RWPE2 (cell line): Measurements from ENCODE around the gene TNFSF8.

ENCODE experiments used
- ATAC-seq: fragments of 200-7000 bp; cut with Tn5 transposase; 3 replicates; pipeline ENCODE4 v1.9.1; 2021; ENCODE audit warnings: low read depth
- DNase-seq: peaks from one replicate; pipeline ENCODE4 v3.0.0-alpha.2; 2020; ENCODE audit warnings: low spot score
- H3K27ac ChIP-seq: fragments of 450-650 bp; 2 replicates; pipeline ENCODE4 v1.5.1; 2017; ENCODE audit warnings: mild to moderate bottlenecking; ENCODE audit not compliant: poor library complexity, severe bottlenecking
- H3K27me3 ChIP-seq: fragments of 250-450 bp; sonication (Bioruptor Pico); 2 replicates; pipeline ENCODE4 v1.5.1; 2021; ENCODE audit warnings: mild to moderate bottlenecking, moderate library complexity; ENCODE audit not compliant: insufficient read depth, poor library complexity, severe bottlenecking
- H3K36me3 ChIP-seq: fragments of 250-450 bp; sonication (Bioruptor Pico); 2 replicates; pipeline ENCODE4 v1.5.1; 2020; ENCODE audit warnings: low read depth, mild to moderate bottlenecking, moderate library complexity
- H3K4me1 ChIP-seq: fragments of 250-450 bp; sonication (Bioruptor Pico); 2 replicates; pipeline ENCODE4 v1.5.1; 2021; ENCODE audit warnings: mild to moderate bottlenecking, moderate library complexity; ENCODE audit not compliant: insufficient read depth, poor library complexity, severe bottlenecking
- H3K4me3 ChIP-seq: fragments of 250-450 bp; sonication (Bioruptor Pico); 2 replicates; pipeline ENCODE4 v1.5.1; 2021; ENCODE audit warnings: mild to moderate bottlenecking, moderate library complexity; ENCODE audit not compliant: severe bottlenecking
- H3K9me3 ChIP-seq: fragments of 250-450 bp; sonication (Bioruptor Pico); 2 replicates; pipeline ENCODE4 v1.5.1; 2021; ENCODE audit warnings: mild to moderate bottlenecking, moderate library complexity; ENCODE audit not compliant: severe bottlenecking
- CTCF ChIP-seq: fragments of 450-650 bp; IDR thresholded peaks from one replicate; pipeline ENCODE4 v1.5.1; 2017; ENCODE audit warnings: mild to moderate bottlenecking, moderate library complexity; ENCODE audit not compliant: poor library complexity, severe bottlenecking

The TNFSF8 gene

GRCh38 chr9:114861922-114862605 is 68.3 kb downstream of the TNFSF8 start:
- ATAC-seq (no peak), DNase-seq (no peak)
- no peaks in the 10 kb centered on the region for H3K4me1 ChIP-seq
- H3K9me3 ChIP-seq, result no peaks in the 10 kb centered on the region
- no peak for TF ChIP-seq CTCF
- H3K27me3 ChIP-seq, result no peaks in the 10 kb centered on the region
- H3K27ac ChIP-seq, result no peak overlapping the region
- no peak overlapping the region for H3K4me3 ChIP-seq
- H3K36me3 ChIP-seq, result no peaks in the 10 kb centered on the region

GRCh38 chr9:114861273-114861672 is 69.1 kb downstream of the TNFSF8 start:
- no peak overlapping the region for H3K4me3 ChIP-seq
- no peaks in the 10 kb centered on the region for H3K4me1 ChIP-seq
- TF ChIP-seq CTCF, result no peak
- no peaks in the 10 kb centered on the region for H3K27me3 ChIP-seq
- ATAC-seq (no peak), DNase-seq (no peak)
- H3K36me3 ChIP-seq, result no peaks in the 10 kb centered on the region
- H3K27ac ChIP-seq, result no peak overlapping the region
- no peaks in the 10 kb centered on the region for H3K9me3 ChIP-seq

GRCh38 chr9:114860187-114860586 is 70.2 kb downstream of the TNFSF8 start:
- ATAC-seq, result no peak
- Histone ChIP-seq H3K27ac (no peak overlapping the region), H3K9me3 (no peaks in the 10 kb centered on the region), H3K4me1 (no peaks in the 10 kb centered on the region), H3K27me3 (no peaks in the 10 kb centered on the region), H3K36me3 (no peaks in the 10 kb centered on the region), H3K4me3 (no peak overlapping the region)
- no peak for DNase-seq
- TF ChIP-seq CTCF, result no peak

- Histone ChIP-seq H3K27ac (peak overlapping the region; percentile 28), H3K9me3 (no peaks in the 10 kb centered on the region), H3K36me3 (no peaks in the 10 kb centered on the region), H3K27me3 (no peaks in the 10 kb centered on the region), H3K4me1 (peaks cover 3% of the 10 kb centered on the region), H3K4me3 (no peak overlapping the region)
- DNase-seq, result no peak
- no peak for TF ChIP-seq CTCF
- ATAC-seq, result no peak
Measured at GRCh38 chr9:114856942-114857315, 73.5 kb downstream of the TNFSF8 start.

GRCh38 chr9:114856215-114856941 is 74.0 kb downstream of the TNFSF8 start:
- Histone ChIP-seq H3K27ac (peak overlapping the region; percentile 28), H3K9me3 (no peaks in the 10 kb centered on the region), H3K27me3 (no peaks in the 10 kb centered on the region), H3K36me3 (no peaks in the 10 kb centered on the region), H3K4me1 (peaks cover 3% of the 10 kb centered on the region), H3K4me3 (no peak overlapping the region)
- ATAC-seq (peak; percentile 45; the same call in 1 of the 3 replicates), DNase-seq (no peak)
- TF ChIP-seq CTCF, result no peak
